ENCODE measurements around the gene STPG3.

DNA sequence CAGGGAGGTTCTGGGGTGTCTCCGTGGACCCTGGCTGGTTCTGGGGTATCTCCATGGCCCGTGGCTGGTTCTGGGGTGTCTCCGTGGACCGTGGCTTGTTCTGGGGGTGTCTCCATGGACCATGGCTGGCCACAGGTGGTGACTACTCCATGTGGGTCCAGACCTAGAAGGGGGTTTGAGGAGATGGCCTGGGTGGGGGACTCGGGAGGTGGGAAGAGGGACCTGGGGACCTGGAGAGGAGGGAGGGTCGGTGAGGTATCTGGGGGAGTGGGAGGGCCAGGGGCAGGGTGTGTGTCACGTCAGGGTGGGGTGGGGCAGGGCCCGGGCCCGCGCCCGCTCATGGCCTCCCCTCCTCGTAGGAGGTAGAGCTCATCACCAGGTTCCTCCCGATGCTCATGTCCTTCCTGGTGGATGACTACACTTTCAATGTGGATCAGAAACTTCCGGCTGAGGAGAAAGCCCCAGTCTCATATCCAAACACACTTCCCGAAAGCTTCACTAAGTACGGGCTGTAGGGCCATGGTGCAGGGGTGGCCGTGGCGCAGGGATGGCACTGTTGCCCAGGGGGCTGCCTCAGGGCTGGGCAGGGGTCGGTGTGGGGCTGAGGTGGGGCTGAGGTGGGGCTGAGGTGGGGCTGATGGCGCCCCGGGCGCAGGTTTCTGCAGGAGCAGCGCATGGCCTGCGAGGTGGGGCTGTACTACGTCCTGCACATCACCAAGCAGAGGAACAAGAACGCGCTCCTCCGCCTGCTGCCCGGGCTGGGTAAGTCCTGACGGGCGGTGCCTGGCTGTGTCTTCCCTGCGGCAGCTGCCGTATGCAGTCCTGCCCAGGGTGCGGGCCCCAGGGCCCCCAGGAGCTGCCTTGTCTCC lies 15.7 kb downstream of the STPG3 start:
- TF ChIP-seq, protein P1, sequence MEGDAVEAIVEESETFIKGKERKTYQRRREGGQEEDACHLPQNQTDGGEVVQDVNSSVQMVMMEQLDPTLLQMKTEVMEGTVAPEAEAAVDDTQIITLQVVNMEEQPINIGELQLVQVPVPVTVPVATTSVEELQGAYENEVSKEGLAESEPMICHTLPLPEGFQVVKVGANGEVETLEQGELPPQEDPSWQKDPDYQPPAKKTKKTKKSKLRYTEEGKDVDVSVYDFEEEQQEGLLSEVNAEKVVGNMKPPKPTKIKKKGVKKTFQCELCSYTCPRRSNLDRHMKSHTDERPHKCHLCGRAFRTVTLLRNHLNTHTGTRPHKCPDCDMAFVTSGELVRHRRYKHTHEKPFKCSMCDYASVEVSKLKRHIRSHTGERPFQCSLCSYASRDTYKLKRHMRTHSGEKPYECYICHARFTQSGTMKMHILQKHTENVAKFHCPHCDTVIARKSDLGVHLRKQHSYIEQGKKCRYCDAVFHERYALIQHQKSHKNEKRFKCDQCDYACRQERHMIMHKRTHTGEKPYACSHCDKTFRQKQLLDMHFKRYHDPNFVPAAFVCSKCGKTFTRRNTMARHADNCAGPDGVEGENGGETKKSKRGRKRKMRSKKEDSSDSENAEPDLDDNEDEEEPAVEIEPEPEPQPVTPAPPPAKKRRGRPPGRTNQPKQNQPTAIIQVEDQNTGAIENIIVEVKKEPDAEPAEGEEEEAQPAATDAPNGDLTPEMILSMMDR (IDR thresholded peaks at IDR 0.05), result no peak
- TF ChIP-seq POLR2AphosphoS5 (IDR thresholded peaks at IDR 0.05), result no peak
- no peak for TF ChIP-seq POLR2A (IDR thresholded peaks at IDR 0.05)

All from stomach (tissue), 4 donors.